GM21825 (cell line): ENCODE results near the gene NCBP3.

Source experiments
- ATAC-seq: cut with Tn5 transposase; IDR thresholded peaks from one replicate; pipeline ENCODE4 v1.9.1; 2021; ENCODE audit warnings: mild to moderate bottlenecking, moderate library complexity; ENCODE audit not compliant: unreplicated experiment

Gene NCBP3, protein sequence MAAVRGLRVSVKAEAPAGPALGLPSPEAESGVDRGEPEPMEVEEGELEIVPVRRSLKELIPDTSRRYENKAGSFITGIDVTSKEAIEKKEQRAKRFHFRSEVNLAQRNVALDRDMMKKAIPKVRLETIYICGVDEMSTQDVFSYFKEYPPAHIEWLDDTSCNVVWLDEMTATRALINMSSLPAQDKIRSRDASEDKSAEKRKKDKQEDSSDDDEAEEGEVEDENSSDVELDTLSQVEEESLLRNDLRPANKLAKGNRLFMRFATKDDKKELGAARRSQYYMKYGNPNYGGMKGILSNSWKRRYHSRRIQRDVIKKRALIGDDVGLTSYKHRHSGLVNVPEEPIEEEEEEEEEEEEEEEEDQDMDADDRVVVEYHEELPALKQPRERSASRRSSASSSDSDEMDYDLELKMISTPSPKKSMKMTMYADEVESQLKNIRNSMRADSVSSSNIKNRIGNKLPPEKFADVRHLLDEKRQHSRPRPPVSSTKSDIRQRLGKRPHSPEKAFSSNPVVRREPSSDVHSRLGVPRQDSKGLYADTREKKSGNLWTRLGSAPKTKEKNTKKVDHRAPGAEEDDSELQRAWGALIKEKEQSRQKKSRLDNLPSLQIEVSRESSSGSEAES

DNA sequence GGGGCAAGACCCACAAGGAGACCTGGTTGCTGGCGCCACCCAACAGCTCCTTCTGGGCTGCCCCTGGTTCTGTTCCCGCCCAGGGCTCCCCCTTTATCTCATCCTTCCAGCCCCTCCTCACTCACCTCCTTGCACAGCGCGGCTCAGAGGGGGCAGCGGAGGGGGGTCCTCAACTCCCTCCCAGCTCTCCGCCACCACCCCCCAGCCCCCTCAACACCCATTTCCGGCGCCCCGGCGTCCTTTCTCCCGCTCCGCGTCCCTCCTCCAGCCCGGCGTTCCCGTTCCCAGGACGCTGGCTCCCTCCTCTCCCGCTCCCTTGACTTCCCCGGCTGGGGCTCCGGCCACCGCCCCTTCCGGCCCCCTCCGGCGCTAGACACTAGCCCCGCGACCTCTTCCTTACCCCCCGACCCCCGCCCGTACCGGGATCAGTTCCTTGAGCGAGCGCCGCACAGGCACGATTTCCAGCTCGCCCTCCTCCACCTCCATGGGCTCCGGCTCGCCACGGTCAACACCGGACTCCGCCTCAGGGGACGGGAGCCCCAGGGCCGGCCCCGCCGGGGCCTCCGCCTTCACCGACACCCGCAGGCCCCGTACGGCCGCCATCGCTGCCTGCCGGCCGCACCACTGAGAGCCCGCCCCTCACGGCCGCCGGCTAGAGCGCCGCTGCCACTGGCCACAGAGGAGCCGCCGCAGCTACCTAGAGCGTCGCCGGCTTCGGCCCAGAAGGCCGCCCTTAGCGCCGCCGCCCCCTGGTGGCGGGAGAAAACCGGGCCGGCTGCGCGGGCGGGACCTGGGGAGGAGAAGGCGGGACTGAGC, at the start of gene NCBP3:
Gene NCBP3 (minus strand): TSS at position 626 of the 816 bp plus-strand sequence. CDS start 23 bp downstream, at position 603.
- peak; percentile 91 for ATAC-seq

DNA sequence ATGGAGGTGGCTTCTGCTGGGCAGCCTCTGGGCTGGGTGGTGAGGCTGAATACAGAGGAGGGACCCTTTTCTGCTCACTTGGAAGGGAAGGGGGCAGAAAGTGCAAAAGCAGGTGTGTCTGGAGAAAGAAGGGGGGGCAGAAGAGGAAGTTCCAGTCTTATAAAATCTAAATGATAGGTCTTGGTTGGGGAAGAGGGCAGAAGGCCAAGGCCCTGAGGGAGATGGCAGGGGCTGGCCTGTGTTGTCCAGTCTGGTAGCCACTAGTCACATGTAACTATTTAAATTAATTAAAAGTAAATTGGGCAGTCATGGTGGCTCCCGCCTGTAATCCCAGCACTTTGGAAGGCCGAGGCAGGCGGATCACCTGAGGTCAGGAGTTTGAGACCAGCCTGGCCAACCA, 49.3 kb upstream of the NCBP3 start:
- ATAC-seq, result no peak

DNA sequence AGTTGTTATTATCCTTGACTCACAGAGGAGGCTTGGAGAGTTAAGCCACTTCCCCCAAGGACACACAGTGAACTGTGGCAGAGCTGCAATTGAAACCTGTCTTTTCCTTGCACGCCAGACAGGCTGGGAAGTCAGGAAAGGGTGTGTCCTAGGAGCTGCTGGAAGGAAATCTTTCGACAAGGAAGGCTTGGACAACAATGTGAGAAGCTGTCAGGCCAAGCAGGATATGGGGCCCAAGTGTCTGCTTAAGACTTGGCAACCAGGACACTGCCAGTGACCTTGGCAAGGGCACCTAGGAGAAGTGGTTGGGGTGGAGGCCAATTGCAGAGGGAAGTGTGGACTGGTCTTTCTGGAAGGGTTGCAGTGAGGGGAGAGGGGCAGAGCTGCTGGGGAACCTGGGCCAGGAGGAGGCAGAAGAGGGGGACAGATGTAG, 48.9 kb upstream of the NCBP3 start:
- ATAC-seq, result no peak

DNA sequence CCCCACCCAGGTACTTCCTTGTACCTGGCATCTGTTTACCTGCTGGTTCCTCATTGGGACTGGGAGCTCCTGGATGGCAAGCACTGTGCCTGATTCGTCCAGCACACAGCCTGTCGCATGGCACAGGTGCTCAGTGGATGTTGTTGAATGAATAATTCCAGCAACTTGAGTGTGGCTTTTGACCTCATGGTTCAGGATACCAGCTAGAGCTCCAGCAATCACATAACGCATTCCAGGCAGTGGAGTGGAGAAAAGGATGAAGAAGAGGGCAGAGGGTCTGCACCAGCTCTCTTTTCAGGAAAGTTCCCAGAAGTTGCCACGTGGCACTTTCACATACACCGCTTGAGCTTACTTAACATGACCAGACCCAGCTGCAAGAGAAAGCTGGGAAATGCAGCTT, 48.1 kb upstream of the NCBP3 start:
- no peak for ATAC-seq

DNA sequence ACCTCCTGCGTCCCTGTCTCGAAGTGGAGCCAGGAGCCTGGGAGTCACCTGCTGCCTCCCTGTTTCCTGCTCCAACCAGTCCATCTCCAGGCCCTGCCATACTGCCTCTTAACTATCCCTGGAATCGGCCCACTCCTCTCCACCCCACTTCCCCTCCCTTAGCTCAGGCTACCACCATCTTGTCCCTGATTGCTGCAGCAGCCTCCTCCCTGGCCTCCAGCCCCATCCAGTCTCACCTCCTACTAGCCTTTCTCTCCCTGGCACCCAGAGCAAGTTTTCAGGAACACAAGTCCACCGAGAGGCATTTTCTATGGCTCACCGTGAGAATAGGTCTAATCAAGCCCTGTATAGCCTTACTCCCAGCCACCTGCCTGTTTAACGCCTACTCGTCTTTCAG, 47.7 kb upstream of the NCBP3 start:
- no peak for ATAC-seq

DNA sequence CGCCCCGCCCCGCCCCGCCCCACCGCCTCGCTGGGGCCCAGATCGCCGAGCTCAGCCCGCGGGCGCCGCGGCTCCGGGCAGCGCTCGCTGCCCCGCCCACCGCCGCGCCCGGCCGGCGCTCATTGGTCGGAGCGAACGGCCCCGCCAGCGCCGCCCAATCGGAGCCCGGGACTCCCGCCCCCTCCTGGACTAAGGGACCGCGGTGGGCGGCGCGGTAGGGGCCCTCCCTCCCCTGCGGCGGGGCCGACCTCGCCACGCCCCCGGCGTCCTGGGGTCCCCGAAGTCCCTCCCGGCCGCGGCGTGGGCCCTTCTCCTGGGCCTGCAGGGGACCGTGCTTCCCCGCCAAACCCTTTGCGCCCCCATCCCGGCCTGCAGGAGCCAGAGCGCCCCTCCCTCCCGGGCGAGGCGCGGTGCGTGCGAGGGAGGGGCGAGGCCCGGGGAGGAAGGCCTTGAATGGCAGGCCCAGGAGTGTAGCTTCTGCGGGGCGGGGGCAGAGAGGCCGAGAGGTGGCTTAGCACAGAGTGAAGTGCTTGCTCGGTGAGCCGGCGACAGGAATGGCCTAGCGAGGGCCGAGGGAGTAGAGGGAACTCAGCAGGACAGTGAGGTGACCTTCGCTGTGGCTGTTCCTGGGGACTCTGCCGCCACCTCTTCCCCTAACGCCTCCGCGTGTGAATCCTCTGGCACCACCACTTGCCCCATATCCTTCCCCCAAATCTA, 47.1 kb upstream of the NCBP3 start, which contains the start of gene CAMKK1:
Gene CAMKK1 (minus strand): TSS at position 51 of the 717 bp plus-strand sequence. CDS start 7,366 bp downstream, outside the sequence.
- ATAC-seq, result peak; percentile 81

DNA sequence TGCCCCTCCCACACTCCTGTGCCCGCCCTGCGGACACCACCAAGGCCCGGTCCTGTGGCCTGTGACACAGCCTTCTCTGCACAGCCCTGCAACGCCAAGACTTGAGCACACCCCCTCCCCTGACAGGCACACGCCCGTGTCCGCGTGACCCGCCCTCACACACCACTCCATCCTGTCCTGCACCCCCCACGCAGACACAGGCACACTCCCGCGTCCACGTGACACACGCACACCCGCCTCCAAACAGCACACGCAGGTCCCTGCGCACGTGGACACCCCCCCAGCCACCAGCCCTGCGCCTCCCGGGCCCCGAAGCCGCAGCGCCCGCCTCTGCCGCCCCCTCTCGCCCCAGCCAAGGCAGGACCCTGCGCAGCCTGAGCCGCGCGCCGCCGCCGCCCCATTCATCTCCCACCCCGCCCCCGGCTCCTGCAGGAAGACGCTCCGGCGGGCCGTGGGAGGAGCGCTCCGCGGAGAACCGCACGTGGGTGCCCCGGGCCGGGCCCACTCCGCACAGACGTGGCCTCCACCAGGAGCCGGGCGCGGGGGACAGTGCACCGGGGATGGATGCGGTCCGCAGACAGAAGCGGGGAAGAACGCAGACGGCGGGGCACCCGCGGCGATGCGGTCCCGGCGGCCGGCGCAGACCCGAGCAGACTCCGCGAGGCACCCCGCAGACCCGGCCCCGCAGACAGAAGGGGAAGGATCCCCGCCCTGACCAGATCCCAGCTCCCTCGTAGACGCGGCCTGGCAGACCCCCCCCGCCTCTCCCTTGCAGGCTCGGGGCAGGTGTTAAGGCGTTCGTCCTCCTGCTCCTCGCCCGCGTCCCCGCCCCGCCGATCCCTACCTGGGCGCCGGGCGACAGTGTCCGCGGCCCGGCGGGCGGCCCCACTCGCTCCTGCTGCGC, 46.3 kb upstream of the NCBP3 start:
- peak; percentile 3 for ATAC-seq

DNA sequence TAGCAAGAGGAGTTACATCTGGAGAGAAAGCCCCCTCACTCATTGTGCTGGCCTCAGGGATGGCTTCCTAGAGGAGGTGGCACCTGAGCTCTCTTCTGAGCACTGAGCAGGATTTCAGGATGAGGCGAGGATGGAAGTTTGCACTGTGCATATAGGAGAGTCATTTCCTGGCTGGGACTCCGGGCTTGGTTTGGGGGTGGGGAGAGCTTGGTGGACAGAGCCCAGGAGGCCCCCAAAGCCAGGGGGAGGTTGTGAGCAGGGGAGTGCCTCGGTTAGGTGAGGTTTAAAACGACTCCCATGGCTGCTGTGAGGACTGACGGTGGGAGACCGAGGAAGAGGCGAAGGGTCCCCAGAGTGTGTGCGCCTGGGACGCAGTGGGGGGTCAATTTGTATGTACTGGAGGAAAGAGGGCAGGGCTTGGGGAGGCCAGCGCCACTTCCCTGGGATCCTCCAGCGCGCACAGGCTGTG, 45.6 kb upstream of the NCBP3 start:
- ATAC-seq, result no peak

DNA sequence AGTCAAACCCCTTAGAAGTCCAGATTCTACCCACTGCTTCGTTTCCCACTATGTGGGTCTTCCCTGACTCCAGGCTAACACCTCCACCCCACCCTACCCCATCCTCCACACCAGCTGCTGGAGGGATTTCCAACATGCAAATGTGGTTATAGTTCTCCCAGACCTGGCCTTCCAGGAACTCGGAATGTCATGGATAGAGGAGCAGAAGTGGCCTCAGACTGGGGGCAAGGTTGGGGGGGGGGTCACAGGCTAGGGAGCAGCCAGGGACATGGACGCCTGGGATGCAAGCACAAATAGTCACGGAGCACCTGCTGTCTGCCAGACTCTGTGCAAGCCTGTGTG, 44.8 kb upstream of the NCBP3 start:
- ATAC-seq, result no peak

DNA sequence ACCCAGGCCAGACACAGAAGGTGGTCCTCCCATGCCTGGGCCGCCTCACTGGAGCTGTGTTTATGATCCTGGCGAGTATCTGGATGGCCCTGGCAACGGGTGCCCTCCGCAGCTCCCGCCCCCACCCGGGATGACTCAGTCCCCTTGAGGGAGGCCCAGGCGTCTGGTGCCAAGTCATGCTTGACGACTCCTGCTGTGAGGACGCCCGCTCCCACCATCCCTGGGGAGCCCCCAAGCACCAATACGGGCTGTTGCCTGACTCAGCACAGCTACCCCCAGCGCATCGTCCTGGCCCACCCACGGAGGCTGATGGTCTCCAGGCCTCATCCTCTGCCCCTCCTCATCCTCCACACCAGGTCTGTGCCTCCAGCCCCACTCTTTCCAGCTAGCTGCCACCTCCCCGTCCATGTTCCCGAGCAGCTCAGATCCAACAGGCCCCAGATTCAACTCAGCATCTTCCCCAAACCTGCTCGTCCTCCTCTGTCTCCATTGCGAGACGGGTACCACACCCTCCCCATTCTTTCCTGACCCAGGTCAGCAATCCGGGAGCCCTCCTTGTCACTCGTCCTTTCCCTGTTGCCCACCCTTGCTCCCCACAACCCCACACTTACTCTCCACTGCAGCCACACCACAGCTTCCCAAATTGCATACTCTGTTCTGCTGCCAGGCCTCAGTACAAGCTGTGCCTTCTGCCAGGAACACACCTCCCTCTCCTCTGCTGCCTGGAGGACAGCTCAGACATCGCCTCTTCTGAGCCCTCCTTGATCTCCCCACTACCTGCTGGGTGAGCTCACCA, 44.2 kb upstream of the NCBP3 start:
- no peak for ATAC-seq

DNA sequence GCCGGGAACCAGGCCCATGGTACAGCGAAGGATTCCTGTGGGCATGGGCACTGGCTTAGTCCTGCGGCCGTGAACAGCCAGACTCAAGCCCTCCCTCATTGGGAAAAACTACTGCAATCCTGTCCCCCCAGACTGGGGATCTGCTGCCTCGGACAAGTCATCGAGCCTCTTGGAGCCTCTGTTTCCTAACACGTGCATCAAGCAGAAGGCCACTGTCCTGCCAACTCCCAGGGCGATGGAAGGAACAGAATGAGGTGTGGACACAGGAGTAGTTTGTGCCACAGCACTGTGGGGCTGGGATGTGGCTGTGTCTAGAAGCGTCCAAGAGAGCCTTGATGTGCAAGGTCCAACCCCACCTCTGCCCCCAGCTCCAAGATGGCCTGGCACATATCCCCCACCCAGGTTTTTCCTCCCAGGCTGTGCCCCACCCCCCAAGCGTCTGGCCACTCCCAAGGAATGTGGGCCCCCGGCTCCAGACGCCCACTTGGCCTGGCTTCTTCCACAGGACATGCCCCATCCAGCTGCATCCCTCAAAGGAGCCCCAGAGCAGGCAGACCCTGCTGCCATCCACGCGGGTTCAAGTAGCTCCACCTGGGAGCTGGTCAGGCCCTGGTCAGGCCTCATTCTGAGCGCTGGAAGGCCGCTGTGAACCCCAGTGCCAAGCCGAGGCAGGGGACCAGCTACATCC, 43.4 kb upstream of the NCBP3 start:
- ATAC-seq, result no peak

DNA sequence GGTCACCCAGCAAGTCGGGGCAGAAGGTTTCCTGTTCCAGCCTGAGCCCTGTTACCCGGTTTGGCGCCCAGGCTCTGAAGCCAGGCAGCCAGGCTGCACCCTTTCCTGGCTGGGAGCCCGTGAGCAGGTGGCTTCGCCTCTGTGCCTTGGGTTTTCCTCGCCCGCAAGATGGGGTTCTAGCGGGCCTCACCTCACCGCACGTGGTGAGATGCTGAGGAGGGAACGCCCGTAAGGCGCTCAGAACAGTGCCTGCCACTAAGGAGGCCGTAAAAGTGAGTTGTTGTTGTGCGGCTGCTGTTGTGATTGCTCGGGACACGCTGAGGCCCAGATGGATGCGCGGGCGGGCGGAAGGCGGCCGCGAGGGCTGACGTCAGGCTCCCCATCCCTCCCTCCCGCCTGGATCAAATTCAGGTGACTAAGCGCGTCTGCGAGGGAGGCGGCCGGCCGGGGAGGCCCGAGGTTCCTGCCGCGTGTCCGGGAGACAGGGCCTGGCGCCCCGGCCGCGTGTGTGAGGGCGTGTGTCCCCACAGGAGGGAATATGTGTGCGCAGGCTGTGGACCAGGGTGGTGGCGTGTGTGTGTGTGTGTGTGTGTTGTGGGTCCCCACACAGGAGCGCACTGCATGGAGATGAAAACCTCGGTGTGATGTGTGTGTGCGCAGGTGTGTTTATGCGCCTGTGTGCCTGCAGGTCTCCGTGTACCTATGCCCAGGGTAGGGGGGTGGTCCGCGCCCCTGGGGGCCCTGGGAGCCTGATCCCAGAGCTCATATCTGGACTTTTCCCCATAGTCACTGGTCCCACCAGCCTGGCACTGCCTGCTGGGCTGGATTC, 42.5 kb upstream of the NCBP3 start:
- no peak for ATAC-seq

DNA sequence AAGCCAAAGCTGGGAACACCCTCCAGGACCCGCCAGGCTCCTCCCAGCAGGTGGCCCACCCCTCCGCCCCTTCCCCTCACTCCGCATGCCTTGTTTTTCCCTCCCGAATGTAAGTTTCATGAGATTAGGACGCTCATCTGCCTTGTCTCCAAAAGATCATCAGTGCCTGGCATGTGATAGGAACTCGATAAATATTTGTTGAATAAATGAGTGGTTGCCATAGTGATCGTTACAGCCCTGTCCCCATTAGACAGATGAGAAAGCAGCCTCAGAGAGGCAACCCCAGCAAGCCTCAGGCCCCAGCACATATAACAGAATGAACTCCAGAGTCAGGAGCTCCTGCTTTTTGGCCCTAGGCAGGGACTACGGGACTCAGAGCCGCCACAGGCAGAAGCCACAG, 41.8 kb upstream of the NCBP3 start:
- no peak for ATAC-seq

DNA sequence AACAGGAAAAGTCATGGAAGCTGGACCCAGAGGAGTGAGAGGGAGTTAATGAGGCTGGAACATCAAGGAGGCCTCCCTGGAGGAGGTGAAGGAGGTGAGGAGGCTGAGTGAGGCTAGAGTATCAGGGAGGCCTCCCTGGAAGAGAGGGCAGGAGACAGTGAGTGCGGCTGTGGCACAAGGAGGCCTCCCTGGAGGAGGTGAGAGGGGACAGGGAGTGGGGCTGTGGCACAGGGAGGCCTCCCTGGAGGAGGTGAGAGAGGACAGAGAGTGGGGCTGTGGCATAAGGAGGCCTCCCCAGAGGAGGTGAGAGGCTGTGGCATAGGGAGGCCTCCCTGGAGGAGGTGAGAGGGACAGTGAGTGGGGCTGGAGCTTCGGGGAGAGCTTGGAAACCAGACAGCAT, 41.3 kb upstream of the NCBP3 start:
- ATAC-seq, result no peak

DNA sequence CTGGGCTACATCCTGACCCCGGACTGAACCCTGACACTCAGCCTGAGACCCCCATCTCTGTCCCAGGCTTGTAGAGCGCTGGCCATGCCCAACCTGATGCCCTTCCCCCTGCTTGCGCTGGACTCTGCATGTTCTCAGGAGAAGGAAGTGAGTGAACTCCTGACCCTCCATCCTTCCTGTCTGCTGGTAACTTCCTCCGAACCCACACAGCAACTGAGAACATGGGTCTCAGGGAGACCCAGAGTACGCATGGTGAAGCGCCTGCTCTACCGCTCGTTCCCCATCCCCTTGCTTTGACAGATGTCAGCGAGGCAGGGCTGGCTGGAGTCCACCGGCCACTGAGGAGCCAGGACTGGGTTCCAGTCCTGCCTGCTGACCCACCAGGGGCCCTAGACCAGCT, 40.7 kb upstream of the NCBP3 start:
- no peak for ATAC-seq

DNA sequence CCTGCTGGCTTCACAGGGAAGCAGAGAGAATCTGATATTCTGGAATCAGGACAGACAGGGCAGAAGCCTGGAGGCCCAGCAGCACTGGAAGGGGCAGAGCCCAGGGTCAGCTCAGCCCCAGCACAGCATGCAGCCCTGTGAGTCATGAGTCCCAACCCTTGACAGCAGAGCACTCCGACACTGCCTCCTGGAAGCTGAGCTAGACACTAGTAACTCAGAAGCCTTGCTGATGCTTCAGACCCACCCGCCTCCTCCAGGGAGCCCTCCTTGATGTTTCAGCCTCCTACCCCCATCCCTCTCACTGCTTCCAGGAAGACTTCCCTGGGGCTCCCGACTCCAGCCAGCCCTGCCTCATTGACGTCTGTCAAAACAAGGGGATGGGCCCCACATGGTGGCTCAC, 39.9 kb upstream of the NCBP3 start:
- no peak for ATAC-seq

DNA sequence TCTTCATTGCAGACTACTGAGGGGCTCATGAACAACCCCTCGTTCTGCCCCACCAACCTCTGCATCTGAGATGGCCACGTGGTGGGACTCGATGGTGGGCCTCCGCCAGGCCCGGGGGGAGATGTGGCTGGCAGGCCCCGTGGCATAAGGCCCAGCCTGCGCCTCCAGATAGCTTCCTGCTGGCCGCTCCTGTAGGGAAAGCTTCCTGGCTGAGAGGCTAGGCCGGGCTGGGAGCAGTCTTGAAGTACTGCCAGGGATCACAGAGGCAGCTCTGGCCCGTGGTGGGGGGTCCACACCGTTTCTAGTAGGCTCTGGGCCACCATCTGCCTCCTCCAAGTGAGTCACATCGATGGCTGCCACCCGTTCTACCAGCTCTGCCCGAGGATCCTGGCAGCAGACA, 39.2 kb upstream of the NCBP3 start:
- no peak for ATAC-seq

DNA sequence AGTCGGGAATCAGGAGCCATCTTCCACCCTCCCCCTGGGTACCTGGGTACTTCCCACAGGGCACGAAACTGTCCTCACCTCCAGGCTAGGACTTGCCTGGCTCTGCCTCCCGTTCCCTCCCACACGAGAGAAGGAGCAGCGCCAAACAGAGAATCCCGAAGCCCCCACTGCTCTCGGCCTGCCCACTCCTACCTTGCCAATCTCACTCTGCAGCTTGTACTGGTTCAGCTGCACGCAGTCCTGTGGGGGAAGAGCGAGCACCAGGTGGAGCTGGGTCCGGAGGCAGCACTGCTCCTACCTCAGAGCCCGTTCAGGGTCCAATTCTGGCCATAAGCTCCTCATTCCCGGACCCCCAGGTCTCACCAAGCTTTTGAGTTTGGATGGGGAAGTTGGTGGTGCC, 38.1 kb upstream of the NCBP3 start:
- no peak for ATAC-seq
